GM23338 (cell line): Measurements from ENCODE around the gene ABCD3. TPM values are rescaled to one million over a fixed set of nuclear protein-coding genes. Genes with fewer than 3 reads are reported as not detected.
"Not testable (repeated sequence)": the region's sequence is repeated elsewhere in the genome, so short reads cannot be mapped to it uniquely, and the experiment has no call there.

Experiments
- ATAC-seq: fragments of 200-7000 bp; cut with Tn5 transposase; 3 replicates; pipeline ENCODE4 v1.9.1; 2020
- DNase-seq: peaks from one replicate; pipeline ENCODE4 v3.0.0-alpha.2; 2015; ENCODE audit warnings: low spot score
- H2AFZ ChIP-seq: fragments of 200-600 bp; sonication (generic); 2 replicates; pipeline ENCODE4 v1.8.0; 2016; ENCODE audit warnings: antibody characterized with exemption, mild to moderate bottlenecking, moderate library complexity
- H3F3A ChIP-seq: fragments of 200-600 bp; sonication (generic); replicated peaks from 2 replicates; pipeline ENCODE4 v1.8.0; 2017; ENCODE audit warnings: antibody characterized with exemption, mixed run types, low read depth
- H3K27ac ChIP-seq: fragments of 200-600 bp; sonication (generic); 2 replicates; pipeline ENCODE4 v1.6.1; 2016; ENCODE audit warnings: low read depth
- H3K27me3 ChIP-seq: fragments of 200-600 bp; sonication (generic); 2 replicates; pipeline ENCODE4 v1.8.0; 2016; ENCODE audit warnings: mild to moderate bottlenecking, mixed run types, moderate library complexity; ENCODE audit not compliant: insufficient read depth
- H3K36me3 ChIP-seq: fragments of 200-600 bp; sonication (generic); 2 replicates; pipeline ENCODE4 v1.8.0; 2016; ENCODE audit warnings: mild to moderate bottlenecking; ENCODE audit not compliant: insufficient read depth
- H3K4me1 ChIP-seq: fragments of 200-600 bp; sonication (generic); 2 replicates; pipeline ENCODE4 v1.8.0; 2016; ENCODE audit warnings: mild to moderate bottlenecking, moderate library complexity; ENCODE audit not compliant: insufficient read depth
- H3K4me2 ChIP-seq: fragments of 200-600 bp; sonication (generic); 2 replicates; pipeline ENCODE4 v1.7.1; 2017; ENCODE audit warnings: mixed run types
- H3K4me3 ChIP-seq: fragments of 200-600 bp; sonication (generic); 2 replicates; pipeline ENCODE4 v1.6.1; 2016; ENCODE audit warnings: mixed run types
- H3K79me2 ChIP-seq: fragments of 200-600 bp; sonication (generic); replicated peaks from 2 replicates; pipeline ENCODE4 v1.8.0; 2017; ENCODE audit warnings: mild to moderate bottlenecking; ENCODE audit not compliant: insufficient read depth
- H3K9me2 ChIP-seq: fragments of 200-600 bp; sonication (generic); 2 replicates; pipeline ENCODE4 v1.8.0; 2017; ENCODE audit not compliant: insufficient read depth
- H4K20me1 ChIP-seq: fragments of 200-600 bp; sonication (generic); replicated peaks from 2 replicates; pipeline ENCODE4 v1.8.0; 2017; ENCODE audit warnings: mild to moderate bottlenecking; ENCODE audit not compliant: insufficient read depth
- H3K27ac Mint-ChIP-seq: 2 replicates; pipeline ENCODE4 v1.8.0; 2020; ENCODE audit warnings: inconsistent platforms, mild to moderate bottlenecking, moderate library complexity, mixed read lengths
- H3K27me3 Mint-ChIP-seq: 3 replicates; pipeline ENCODE4 v1.8.0; 2022; ENCODE audit warnings: low read depth, mild to moderate bottlenecking, moderate library complexity, mixed read lengths, inconsistent platforms; ENCODE audit not compliant: insufficient read depth, poor library complexity
- H3K36me3 Mint-ChIP-seq: 3 replicates; pipeline ENCODE4 v1.8.0; 2021; ENCODE audit warnings: low read depth, mild to moderate bottlenecking, inconsistent platforms, moderate library complexity, mixed read lengths
- H3K4me1 Mint-ChIP-seq: 3 replicates; pipeline ENCODE4 v1.8.0; 2020; ENCODE audit warnings: mild to moderate bottlenecking, inconsistent platforms, mixed read lengths
- H3K4me3 Mint-ChIP-seq: 3 replicates; pipeline ENCODE4 v1.8.0; 2021; ENCODE audit warnings: moderate library complexity, mild to moderate bottlenecking, inconsistent platforms, mixed read lengths
- H3K9me3 Mint-ChIP-seq: 3 replicates; pipeline ENCODE4 v1.8.0; 2020; ENCODE audit warnings: moderate library complexity, mild to moderate bottlenecking, inconsistent platforms, mixed read lengths
- POLR2AphosphoS5 ChIP-seq: IDR thresholded peaks from 2 replicates; pipeline ENCODE4 v1.6.1; 2016; ENCODE audit warnings: antibody characterized with exemption, low read depth
- long read RNA-seq: library from polyadenylated mRNA; unstranded; transcript quantifications from one replicate; pipeline ENCODE4 v2.0.0, GENCODE V29; 2020; ENCODE audit not compliant: unreplicated experiment
- polyA plus RNA-seq: library from polyadenylated mRNA; unstranded; fragments of >200 nt; fragmentation: Nextera tagmentation; extraction: Ambion mirVana; gene quantifications from 2 replicates; pipeline ENCODE4 v1.2.1, GENCODE V29; 2016
- total RNA-seq: library from RNA; depleted of rRNA; stranded (reverse); fragments of >200 nt; shearing (Covaris generic); gene quantifications from 2 replicates; pipeline ENCODE4 v1.2.3, GENCODE V29; 2014; rRNA removed
- TF ChIP-seq, protein P1 (sequence below): IDR thresholded peaks from 2 replicates; pipeline ENCODE4 v1.6.1; 2016; ENCODE audit warnings: antibody characterized with exemption

The ABCD3 gene
- total RNA-seq (20.9 and 24.0 TPM in 2 replicates), polyA plus RNA-seq (11.1 and 12.3 TPM in 2 replicates)
- long read RNA-seq, partial matches to known transcripts: 1 of 4 reads
- long read RNA-seq, other reads (novel, unspliced or antisense): 1 of 4 reads

DNA sequence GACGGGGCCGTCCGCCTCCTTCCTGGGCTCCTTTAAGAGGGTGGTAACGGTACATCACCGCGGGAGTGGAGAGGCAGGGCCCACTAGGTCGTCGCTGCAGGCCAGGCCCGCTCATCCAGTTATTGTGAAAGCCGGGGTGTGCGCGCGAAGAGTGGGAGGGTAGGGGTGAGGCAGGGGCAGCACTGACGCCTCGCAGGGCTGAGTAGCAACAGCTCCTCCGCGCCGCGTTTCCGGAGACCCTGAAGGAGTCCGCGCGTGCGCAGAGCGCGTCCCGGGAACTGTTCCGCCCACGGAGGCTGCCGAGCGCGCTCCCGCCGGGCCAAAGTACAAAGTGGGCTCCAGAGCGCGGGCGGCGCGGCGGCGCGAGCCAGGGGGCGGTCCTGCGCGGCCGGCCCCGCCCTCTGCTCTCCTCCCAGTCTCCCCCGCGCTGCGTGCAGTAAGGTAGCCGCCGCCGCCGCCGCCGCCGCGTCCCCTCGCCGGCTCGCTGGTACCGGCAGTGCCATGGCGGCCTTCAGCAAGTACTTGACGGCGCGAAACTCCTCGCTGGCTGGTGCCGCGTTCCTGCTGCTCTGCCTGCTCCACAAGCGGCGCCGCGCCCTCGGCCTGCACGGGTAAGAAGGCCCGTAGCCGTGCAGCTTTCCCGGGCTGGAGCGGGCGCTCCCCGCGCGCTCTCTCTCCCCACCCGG is at the start of gene ABCD3:
Gene ABCD3, plus strand, starts transcription at position 412 of the 686 bp plus-strand sequence. Its CDS starts 90 bp downstream, at position 502.
- no peak within 1 kb of the TSS for H3K27ac ChIP-seq
- no peak within 1 kb of the TSS for H3K27ac Mint-ChIP-seq

DNA sequence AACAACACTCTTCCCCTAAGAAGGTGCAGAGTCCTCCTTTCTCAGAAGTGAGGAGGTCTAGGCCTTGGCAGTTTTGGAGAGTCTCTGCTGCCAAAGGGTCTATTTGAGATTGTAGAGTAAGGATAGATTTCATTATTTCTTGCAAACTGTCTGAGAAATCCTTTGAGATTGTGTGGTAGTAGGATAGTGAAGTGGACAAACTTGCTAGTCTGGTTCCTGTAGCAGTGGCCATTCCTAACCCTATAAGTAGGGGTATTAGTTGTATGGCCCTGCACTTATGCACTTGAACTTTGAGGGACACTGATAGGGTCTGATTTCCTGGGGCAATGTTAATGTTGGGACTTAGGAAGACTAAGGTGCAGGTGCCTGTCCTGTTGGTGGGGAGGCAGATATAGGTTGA is 45.4 kb upstream of the ABCD3 start:
- H3K36me3 ChIP-seq, H3F3A ChIP-seq, H2AFZ ChIP-seq, H3K4me3 Mint-ChIP-seq, H3K27me3 ChIP-seq, H3K27ac ChIP-seq, H3K4me1 Mint-ChIP-seq, DNase-seq, H3K27me3 Mint-ChIP-seq, H3K9me2 ChIP-seq, H3K4me1 ChIP-seq, H3K27ac Mint-ChIP-seq, H3K4me3 ChIP-seq, H4K20me1 ChIP-seq, ATAC-seq, H3K79me2 ChIP-seq, H3K4me2 ChIP-seq: not testable (repeated sequence)
- peaks cover 16% of the 10 kb centered on the region; the same call in 2 of the 3 replicates for H3K36me3 Mint-ChIP-seq
- H3K9me3 Mint-ChIP-seq: peaks cover 37% of the 10 kb centered on the region

More for the DNA sequence above, at the start of gene ABCD3:
- peaks cover 8% of the 10 kb centered on the region for H3K4me1 ChIP-seq
- H3K4me2 ChIP-seq: peak within 1 kb of the TSS; percentile 94
- H3F3A ChIP-seq: no peaks in the 10 kb centered on the region
- H3K36me3 ChIP-seq: no peaks in the 10 kb centered on the region
- peak within 1 kb of the TSS; percentile 92 for H3K4me3 ChIP-seq
- Mint-ChIP-seq H3K4me1 (peaks cover 17% of the 10 kb centered on the region; the same call in 2 of the 3 replicates), H3K4me3 (no peak within 1 kb of the TSS; the same call in 2 of the 3 replicates), H3K9me3 (no peaks in the 10 kb centered on the region), H3K27me3 (peaks cover 11% of the 10 kb centered on the region), H3K36me3 (no peaks in the 10 kb centered on the region)
- no peaks in the 10 kb centered on the region for H3K9me2 ChIP-seq
- peak; percentile 92 for ATAC-seq
- peak within 1 kb of the TSS; percentile 97 for H2AFZ ChIP-seq
- DNase-seq: peak; percentile 92
- peaks cover 43% of the 10 kb centered on the region for H3K79me2 ChIP-seq
- peaks cover 23% of the 10 kb centered on the region for H3K27me3 ChIP-seq
- H4K20me1 ChIP-seq: peaks cover 16% of the 10 kb centered on the region
- TF ChIP-seq, protein P1, sequence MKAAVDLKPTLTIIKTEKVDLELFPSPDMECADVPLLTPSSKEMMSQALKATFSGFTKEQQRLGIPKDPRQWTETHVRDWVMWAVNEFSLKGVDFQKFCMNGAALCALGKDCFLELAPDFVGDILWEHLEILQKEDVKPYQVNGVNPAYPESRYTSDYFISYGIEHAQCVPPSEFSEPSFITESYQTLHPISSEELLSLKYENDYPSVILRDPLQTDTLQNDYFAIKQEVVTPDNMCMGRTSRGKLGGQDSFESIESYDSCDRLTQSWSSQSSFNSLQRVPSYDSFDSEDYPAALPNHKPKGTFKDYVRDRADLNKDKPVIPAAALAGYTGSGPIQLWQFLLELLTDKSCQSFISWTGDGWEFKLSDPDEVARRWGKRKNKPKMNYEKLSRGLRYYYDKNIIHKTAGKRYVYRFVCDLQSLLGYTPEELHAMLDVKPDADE: no peak
- TF ChIP-seq POLR2AphosphoS5: peak; percentile 88

DNA sequence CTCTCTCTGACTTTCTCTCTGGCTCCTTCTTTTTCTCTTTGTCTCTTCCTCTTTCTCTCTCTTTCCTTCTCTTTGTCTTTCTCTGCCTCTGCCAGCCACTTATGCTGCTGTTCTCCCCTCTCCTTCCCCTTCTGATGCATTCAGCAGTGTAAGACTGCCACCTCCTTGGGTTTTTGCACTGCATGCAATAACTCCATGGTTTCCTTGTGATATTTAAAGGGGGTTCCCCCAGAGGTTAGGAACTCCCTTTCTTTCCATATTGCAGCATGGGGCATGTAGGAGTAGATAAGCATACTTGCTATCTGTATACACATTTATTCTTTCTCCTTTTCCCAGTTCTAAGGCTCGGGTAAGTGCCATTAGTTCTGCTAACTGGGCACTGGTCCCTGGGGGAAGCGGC is 44.9 kb upstream of the ABCD3 start:
- H3K27ac ChIP-seq, H3K9me2 ChIP-seq, H3F3A ChIP-seq, H2AFZ ChIP-seq, H3K36me3 ChIP-seq, H3K79me2 ChIP-seq, H3K27me3 Mint-ChIP-seq, ATAC-seq, DNase-seq, H3K4me3 ChIP-seq, H3K27me3 ChIP-seq, H3K4me3 Mint-ChIP-seq, H3K27ac Mint-ChIP-seq, H3K4me1 ChIP-seq, H3K4me2 ChIP-seq, H4K20me1 ChIP-seq, H3K4me1 Mint-ChIP-seq: not testable (repeated sequence)
- Mint-ChIP-seq H3K9me3 (peaks cover 37% of the 10 kb centered on the region), H3K36me3 (peaks cover 16% of the 10 kb centered on the region; the same call in 2 of the 3 replicates)

DNA sequence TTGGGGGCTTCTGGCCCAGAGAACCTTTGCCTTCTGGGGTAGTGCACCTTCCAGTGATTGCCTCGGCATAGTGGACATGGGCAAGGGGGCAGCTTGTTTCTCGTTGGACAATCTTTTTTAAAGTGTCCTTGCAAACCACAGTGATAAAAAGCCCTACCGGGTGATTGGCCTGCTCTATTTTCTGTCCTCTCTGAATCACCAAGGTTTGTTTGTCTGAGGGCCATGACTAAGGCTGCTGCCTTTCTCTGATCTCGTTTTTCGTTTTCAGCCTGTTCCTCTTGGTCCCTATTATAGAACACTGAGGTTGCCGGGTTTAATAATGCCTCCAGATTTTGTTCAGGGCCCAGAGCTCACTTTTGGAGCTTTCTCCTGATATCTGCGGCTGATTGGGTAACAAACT is 42.5 kb upstream of the ABCD3 start:
- H3K4me3 Mint-ChIP-seq, H3K4me1 ChIP-seq, H4K20me1 ChIP-seq, H2AFZ ChIP-seq, H3K9me2 ChIP-seq, H3F3A ChIP-seq, DNase-seq, H3K4me3 ChIP-seq, H3K27me3 ChIP-seq, H3K36me3 ChIP-seq, H3K27me3 Mint-ChIP-seq, H3K79me2 ChIP-seq, H3K27ac ChIP-seq, H3K27ac Mint-ChIP-seq, H3K4me1 Mint-ChIP-seq, H3K4me2 ChIP-seq, H3K36me3 Mint-ChIP-seq, ATAC-seq: not testable (repeated sequence)
- H3K9me3 Mint-ChIP-seq: peaks cover 18% of the 10 kb centered on the region

DNA sequence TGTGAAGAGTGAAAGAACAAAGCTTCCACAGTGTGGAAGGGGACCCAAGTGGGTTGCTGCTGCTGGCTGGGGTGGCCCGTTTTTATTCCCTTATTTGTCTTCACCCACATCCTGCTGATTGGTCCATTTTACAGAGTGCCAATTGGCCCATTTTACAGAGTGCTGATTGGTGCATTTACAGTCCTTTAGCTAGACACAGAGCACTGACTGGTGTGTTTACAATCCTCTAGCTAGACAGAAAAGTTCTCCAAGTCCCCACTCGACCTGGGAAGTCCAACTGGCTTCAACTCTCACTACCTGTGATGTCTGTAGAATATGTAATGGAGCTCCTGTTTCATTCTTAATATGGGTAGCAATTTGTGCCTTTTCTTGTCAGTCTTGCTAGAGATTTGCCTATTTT is 39.7 kb upstream of the ABCD3 start:
- not testable (repeated sequence) for H3K4me2 ChIP-seq, H3K36me3 ChIP-seq, H3K4me3 ChIP-seq, DNase-seq, H4K20me1 ChIP-seq, H3K27ac Mint-ChIP-seq, H3K4me1 Mint-ChIP-seq, H3K9me3 Mint-ChIP-seq, H3K36me3 Mint-ChIP-seq, H3K27me3 Mint-ChIP-seq, H3K27ac ChIP-seq, H3K9me2 ChIP-seq, ATAC-seq, H3K4me1 ChIP-seq, H3K4me3 Mint-ChIP-seq, H3F3A ChIP-seq, H3K27me3 ChIP-seq, H3K79me2 ChIP-seq
- peak overlapping the region; percentile 78; the same call in 1 of the 2 replicates for H2AFZ ChIP-seq
